Endothelial cell (in vitro differentiated cells): ENCODE data around the gene KICS2. TPM values are rescaled to one million over a fixed set of nuclear protein-coding genes. Genes with fewer than 3 reads are reported as not detected.
A peak's percentile ranks its signal among the peaks of the same experiment; 100 is the strongest.

Experiments
- DNase-seq: peaks from one replicate; pipeline ENCODE4 v3.0.0; 2021; ENCODE audit warnings: low spot score
- H3K27ac Mint-ChIP-seq: one replicate; pipeline ENCODE4 v1.8.0; 2021; ENCODE audit warnings: mixed read lengths, inconsistent platforms; ENCODE audit not compliant: unreplicated experiment
- H3K27me3 Mint-ChIP-seq: one replicate; pipeline ENCODE4 v1.8.0; 2021; ENCODE audit warnings: mild to moderate bottlenecking, moderate library complexity, mixed read lengths, inconsistent platforms; ENCODE audit not compliant: unreplicated experiment
- H3K36me3 Mint-ChIP-seq: one replicate; pipeline ENCODE4 v1.8.0; 2021; ENCODE audit warnings: mild to moderate bottlenecking, low read depth, mixed read lengths, inconsistent platforms; ENCODE audit not compliant: unreplicated experiment
- H3K4me1 Mint-ChIP-seq: one replicate; pipeline ENCODE4 v1.8.0; 2021; ENCODE audit warnings: mild to moderate bottlenecking, mixed read lengths, inconsistent platforms; ENCODE audit not compliant: unreplicated experiment
- H3K4me3 Mint-ChIP-seq: one replicate; pipeline ENCODE4 v1.8.0; 2021; ENCODE audit warnings: mild to moderate bottlenecking, mixed read lengths, inconsistent platforms; ENCODE audit not compliant: unreplicated experiment
- H3K9me3 Mint-ChIP-seq: one replicate; pipeline ENCODE4 v1.8.0; 2021; ENCODE audit warnings: mixed read lengths, inconsistent platforms; ENCODE audit not compliant: unreplicated experiment
- total RNA-seq: library from RNA; stranded (reverse); fragmentation: NEBNext Ultra II Directional; extraction: Animal tissue kit (Norgen Biotek cat#: 25700); gene quantifications from one replicate; pipeline ENCODE4 v1.2.1, GENCODE V29; 2021; ENCODE audit not compliant: unreplicated experiment
- TF ChIP-seq, protein P1 (sequence below): fragments of 200-600 bp; sonication (generic); IDR thresholded peaks from one replicate; pipeline ENCODE4 v1.5.0; 2021; ENCODE audit warnings: antibody characterized with exemption; ENCODE audit not compliant: unreplicated experiment

Gene KICS2
- total RNA-seq, 1 donor from 2014 or later: 2.5 TPM

- Mint-ChIP-seq H3K27me3 (peaks cover 2% of the 10 kb centered on the region), H3K4me1 (peaks cover 22% of the 10 kb centered on the region), H3K36me3 (no peaks in the 10 kb centered on the region), H3K9me3 (no peaks in the 10 kb centered on the region), H3K4me3 (no peak overlapping the region), H3K27ac (peak overlapping the region; percentile 7)
- TF ChIP-seq, protein P1, sequence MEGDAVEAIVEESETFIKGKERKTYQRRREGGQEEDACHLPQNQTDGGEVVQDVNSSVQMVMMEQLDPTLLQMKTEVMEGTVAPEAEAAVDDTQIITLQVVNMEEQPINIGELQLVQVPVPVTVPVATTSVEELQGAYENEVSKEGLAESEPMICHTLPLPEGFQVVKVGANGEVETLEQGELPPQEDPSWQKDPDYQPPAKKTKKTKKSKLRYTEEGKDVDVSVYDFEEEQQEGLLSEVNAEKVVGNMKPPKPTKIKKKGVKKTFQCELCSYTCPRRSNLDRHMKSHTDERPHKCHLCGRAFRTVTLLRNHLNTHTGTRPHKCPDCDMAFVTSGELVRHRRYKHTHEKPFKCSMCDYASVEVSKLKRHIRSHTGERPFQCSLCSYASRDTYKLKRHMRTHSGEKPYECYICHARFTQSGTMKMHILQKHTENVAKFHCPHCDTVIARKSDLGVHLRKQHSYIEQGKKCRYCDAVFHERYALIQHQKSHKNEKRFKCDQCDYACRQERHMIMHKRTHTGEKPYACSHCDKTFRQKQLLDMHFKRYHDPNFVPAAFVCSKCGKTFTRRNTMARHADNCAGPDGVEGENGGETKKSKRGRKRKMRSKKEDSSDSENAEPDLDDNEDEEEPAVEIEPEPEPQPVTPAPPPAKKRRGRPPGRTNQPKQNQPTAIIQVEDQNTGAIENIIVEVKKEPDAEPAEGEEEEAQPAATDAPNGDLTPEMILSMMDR: no peak
- DNase-seq: no peak
Measured at GRCh38 chr12:64180951-64181350, 41.1 kb downstream of the KICS2 start.

- no peak overlapping the region for H3K4me3 Mint-ChIP-seq
- peaks cover 2% of the 10 kb centered on the region for H3K27me3 Mint-ChIP-seq
- H3K27ac Mint-ChIP-seq: no peak overlapping the region
- H3K9me3 Mint-ChIP-seq: no peaks in the 10 kb centered on the region
- no peaks in the 10 kb centered on the region for H3K36me3 Mint-ChIP-seq
- no peak for DNase-seq
- H3K4me1 Mint-ChIP-seq: peaks cover 22% of the 10 kb centered on the region
- TF ChIP-seq, protein P1: no peak
Measured at GRCh38 chr12:64178122-64178521, 44.0 kb downstream of the KICS2 start.

GRCh38 chr12:64177001-64177400 lies 45.1 kb downstream of the KICS2 start:
- TF ChIP-seq, protein P1: no peak
- Mint-ChIP-seq H3K27ac (no peak overlapping the region), H3K27me3 (no peaks in the 10 kb centered on the region), H3K4me3 (no peak overlapping the region), H3K9me3 (no peaks in the 10 kb centered on the region), H3K36me3 (no peaks in the 10 kb centered on the region), H3K4me1 (peaks cover 22% of the 10 kb centered on the region)
- no peak for DNase-seq

DNA sequence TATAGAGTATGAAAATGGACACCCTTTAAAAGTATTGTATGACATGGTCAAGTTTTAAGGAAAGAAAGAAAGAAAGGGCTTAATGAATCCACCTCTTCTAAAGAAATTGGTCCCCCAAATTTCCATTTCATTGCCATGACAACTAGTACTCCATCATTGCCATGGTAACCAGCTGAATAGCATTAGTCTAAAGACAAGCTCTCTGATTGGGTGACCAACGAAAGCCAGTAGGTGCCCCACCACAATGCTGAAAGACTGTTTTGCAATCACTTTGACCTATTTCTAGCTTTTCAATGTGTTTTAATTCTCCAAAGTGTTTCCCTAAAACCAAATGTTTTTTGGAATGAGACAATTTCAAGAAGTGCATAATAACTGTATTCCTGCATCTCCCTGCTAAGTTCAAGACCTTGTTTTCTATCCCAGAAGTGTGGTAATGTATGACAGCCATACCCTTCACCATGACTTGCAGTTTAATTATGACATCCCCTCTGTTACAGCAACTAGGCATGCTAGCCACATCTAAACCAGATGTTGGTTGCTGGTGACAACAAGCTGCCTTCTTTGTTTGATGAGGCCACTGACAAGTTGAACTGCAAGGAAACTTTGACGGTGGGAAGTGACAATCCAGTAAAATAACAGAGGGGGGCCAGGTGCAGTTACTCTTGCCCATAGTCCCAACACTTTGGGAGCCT lies 46.7 kb downstream of the KICS2 start:
- no peaks in the 10 kb centered on the region for H3K36me3 Mint-ChIP-seq
- H3K27me3 Mint-ChIP-seq: no peaks in the 10 kb centered on the region
- no peak overlapping the region for H3K4me3 Mint-ChIP-seq
- TF ChIP-seq, protein P1: no peak
- no peak for DNase-seq
- H3K27ac Mint-ChIP-seq: no peak overlapping the region
- peaks cover 12% of the 10 kb centered on the region for H3K4me1 Mint-ChIP-seq
- no peaks in the 10 kb centered on the region for H3K9me3 Mint-ChIP-seq

DNA sequence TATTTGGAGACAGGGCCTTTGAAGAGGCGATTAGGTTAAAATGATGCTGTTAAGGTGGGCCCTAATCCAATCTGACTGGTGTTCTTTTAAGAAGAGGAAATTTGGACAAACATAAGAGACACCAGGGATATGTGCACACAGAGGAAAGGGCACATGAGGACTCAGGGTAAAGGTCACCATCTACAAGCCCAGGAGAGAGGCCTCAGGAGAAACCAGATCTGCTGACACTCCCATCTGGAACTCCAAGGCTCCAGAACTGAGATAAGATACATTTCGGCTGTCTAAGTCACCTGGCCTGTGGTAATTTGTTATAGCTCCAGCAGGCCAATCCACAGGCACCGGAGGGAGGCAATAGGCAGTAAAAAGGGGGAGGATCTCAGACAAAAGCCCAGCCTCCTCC lies 48.6 kb downstream of the KICS2 start:
- H3K4me3 Mint-ChIP-seq: no peak overlapping the region
- no peaks in the 10 kb centered on the region for H3K36me3 Mint-ChIP-seq
- peaks cover 1% of the 10 kb centered on the region for H3K27me3 Mint-ChIP-seq
- H3K27ac Mint-ChIP-seq: no peak overlapping the region
- no peaks in the 10 kb centered on the region for H3K9me3 Mint-ChIP-seq
- no peak for DNase-seq
- H3K4me1 Mint-ChIP-seq: peaks cover 18% of the 10 kb centered on the region
- TF ChIP-seq, protein P1: no peak
